H1 (cell line): ENCODE measurements around the gene CHST3. TPM values are rescaled to one million over a fixed set of nuclear protein-coding genes. Genes with fewer than 3 reads are reported as not detected.

Source experiments
- CTCF ChIA-PET: fragments of 300-600 bp; sonication (Branson Sonifier 250); formaldehyde crosslinking; loops from one replicate; lab custom pipeline; 2021; ENCODE audit not compliant: partially characterized antibody; lab: Charles Lee
- POLR2A ChIA-PET: fragments of 300-600 bp; sonication (Branson Sonifier 250); formaldehyde crosslinking; loops from one replicate; lab custom pipeline; 2021; ENCODE audit warnings: inconsistent platforms; ENCODE audit not compliant: partially characterized antibody; lab: Charles Lee
- DNase-seq, 2 experiments: peaks; one replicate each; pipeline versions ENCODE4 v3.0.0 to v3.0.0-alpha.2; 2010 to 2022; ENCODE audit warnings: low spot score in 2 of 2, low read depth in 1 of 2, mixed read lengths in 1 of 2
- FAIRE-seq: peaks from 2 replicates; lab custom pipeline; 2011; peaks lifted over from hg19 to GRCh38; lab: Jason Lieb, UNC
- H2AFZ ChIP-seq: 2 replicates; pipeline ENCODE4 v1.8.1; 2012; ENCODE audit warnings: low read length, inconsistent platforms
- H2AK5ac ChIP-seq: 2 replicates; pipeline ENCODE4 v1.6.1; 2013; ENCODE audit warnings: low read depth, low read length
- H2BK120ac ChIP-seq: replicated peaks from 2 replicates; pipeline ENCODE3; 2013; ENCODE audit warnings: low read depth, low read length, inconsistent platforms
- H2BK12ac ChIP-seq: 2 replicates; pipeline ENCODE4 v1.6.1; 2013; ENCODE audit warnings: low read depth, low read length
- H2BK15ac ChIP-seq: 2 replicates; pipeline ENCODE4 v1.6.1; 2013; ENCODE audit warnings: low read length
- H2BK20ac ChIP-seq: 2 replicates; pipeline ENCODE4 v1.6.1; 2013; ENCODE audit warnings: low read length
- H2BK5ac ChIP-seq: 2 replicates; pipeline ENCODE4 v1.6.1; 2013; ENCODE audit warnings: low read depth, low read length
- H3K14ac ChIP-seq: 2 replicates; pipeline ENCODE4 v1.6.1; 2013; ENCODE audit warnings: inconsistent platforms; ENCODE audit not compliant: insufficient read length
- H3K18ac ChIP-seq: 2 replicates; pipeline ENCODE4 v1.6.1; 2013; ENCODE audit warnings: low read length; ENCODE audit errors: extremely low read depth
- H3K23ac ChIP-seq: 2 replicates; pipeline ENCODE4 v1.6.1; 2013; ENCODE audit warnings: inconsistent platforms; ENCODE audit not compliant: insufficient read length
- H3K23me2 ChIP-seq: 2 replicates; pipeline ENCODE4 v1.6.1; 2013; ENCODE audit warnings: low read depth, low read length
- H3K27ac ChIP-seq: 2 replicates; pipeline ENCODE4 v1.6.1; 2011; ENCODE audit warnings: low read depth, low read length, inconsistent platforms
- H3K27me3 ChIP-seq, 4 experiments: replicated peaks in 1 of 4; 1 replicate in 1 of 4; 2 replicates in 3 of 4; pipeline versions ENCODE4 v1.6.1 to v1.8.1; 2011 to 2013; ENCODE audit warnings: low read length in 3 of 4, mild to moderate bottlenecking in 3 of 4, inconsistent platforms in 2 of 4, mixed read lengths in 2 of 4, moderate library complexity in 1 of 4; ENCODE audit not compliant: control insufficient read depth in 3 of 4, insufficient read depth in 3 of 4; ENCODE audit errors: extremely low read depth in 1 of 4
- H3K36me3 ChIP-seq, 4 experiments: 2 replicates each; pipeline versions ENCODE4 v1.6.1 to v1.8.1; 2011 to 2013; ENCODE audit warnings: mild to moderate bottlenecking in 4 of 4, low read length in 3 of 4, moderate library complexity in 2 of 4, control low read depth in 1 of 4, inconsistent platforms in 1 of 4; ENCODE audit not compliant: insufficient read depth in 4 of 4, control insufficient read depth in 2 of 4
- H3K4ac ChIP-seq: replicated peaks from 2 replicates; pipeline ENCODE3; 2013; ENCODE audit warnings: low read length, low read depth, mixed read lengths, inconsistent platforms; ENCODE audit not compliant: insufficient read length
- H3K4me1 ChIP-seq, 4 experiments: replicated peaks in 1 of 4; 1 replicate in 1 of 4; 2 replicates in 3 of 4; pipeline versions ENCODE4 v1.6.1 to v1.8.1; 2011 to 2013; ENCODE audit warnings: low read length in 3 of 4, inconsistent platforms in 2 of 4, mixed read lengths in 1 of 4; ENCODE audit not compliant: insufficient read depth in 4 of 4, control insufficient read depth in 3 of 4
- H3K4me2 ChIP-seq, 2 experiments: 2 replicates each; pipeline versions ENCODE4 v1.6.1 to v1.8.1; 2011 to 2013; ENCODE audit warnings: low read depth in 2 of 2, low read length in 2 of 2, control low read depth in 1 of 2, inconsistent platforms in 1 of 2, mild to moderate bottlenecking in 1 of 2; ENCODE audit not compliant: insufficient read depth in 1 of 2
- H3K4me3 ChIP-seq, 4 experiments: fragments of 200-600, 300-600 bp in 1 of 4; sonication (generic), shearing (Covaris generic), sonication (Bioruptor Twin) in 1 of 4; 2 replicates each; pipeline versions ENCODE4 v1.5.1 to v1.8.1; 2011 to 2016; ENCODE audit warnings: low read length in 4 of 4, low read depth in 3 of 4, control low read depth in 2 of 4, inconsistent platforms in 2 of 4, mild to moderate bottlenecking in 2 of 4, mixed read lengths in 1 of 4, moderate library complexity in 1 of 4; ENCODE audit not compliant: insufficient read depth in 2 of 4; ENCODE audit errors: extremely low read depth in 1 of 4
- H3K56ac ChIP-seq: replicated peaks from 2 replicates; pipeline ENCODE3; 2013; ENCODE audit warnings: low read depth, mild to moderate bottlenecking, mixed read lengths, low read length, inconsistent platforms; ENCODE audit not compliant: insufficient read length
- H3K79me1 ChIP-seq: 2 replicates; pipeline ENCODE4 v1.6.1; 2013; ENCODE audit warnings: low read depth, low read length, control low read depth
- H3K79me2 ChIP-seq, 2 experiments: 2 replicates each; pipeline versions ENCODE4 v1.6.1 to v1.8.1; 2012 to 2013; ENCODE audit warnings: low read length in 2 of 2, mild to moderate bottlenecking in 2 of 2, inconsistent platforms in 1 of 2; ENCODE audit not compliant: insufficient read depth in 2 of 2, control insufficient read depth in 1 of 2
- H3K9ac ChIP-seq, 4 experiments: replicated peaks in 1 of 4; 1 replicate in 1 of 4; 2 replicates in 3 of 4; pipeline versions ENCODE4 v1.6.1 to v1.8.1; 2011 to 2013; ENCODE audit warnings: low read depth in 3 of 4, low read length in 3 of 4, control low read depth in 2 of 4, mild to moderate bottlenecking in 2 of 4, moderate library complexity in 2 of 4, inconsistent platforms in 1 of 4; ENCODE audit errors: extremely low read depth in 1 of 4
- H3K9me3 ChIP-seq, 2 experiments: 2 replicates each; pipeline versions ENCODE4 v1.6.1 to v1.8.1; 2012 to 2013; ENCODE audit warnings: mild to moderate bottlenecking in 2 of 2, moderate library complexity in 2 of 2, control low read depth in 1 of 2, inconsistent platforms in 1 of 2, low read depth in 1 of 2, low read length in 1 of 2, mixed read lengths in 1 of 2; ENCODE audit not compliant: insufficient read depth in 2 of 2
- H4K20me1 ChIP-seq, 2 experiments: replicated peaks in 1 of 2; 2 replicates each; pipeline versions ENCODE3 to v1.8.1; 2011 to 2013; ENCODE audit warnings: inconsistent platforms in 2 of 2, low read length in 2 of 2, mild to moderate bottlenecking in 1 of 2; ENCODE audit not compliant: insufficient read depth in 2 of 2, control insufficient read depth in 1 of 2
- H4K5ac ChIP-seq: 2 replicates; pipeline ENCODE4 v1.6.1; 2013; ENCODE audit warnings: low read length, low read depth, mixed read lengths, inconsistent platforms; ENCODE audit not compliant: insufficient read length
- H4K8ac ChIP-seq: 2 replicates; pipeline ENCODE4 v1.8.0; 2013; ENCODE audit warnings: mild to moderate bottlenecking, moderate library complexity, low read length, inconsistent platforms; ENCODE audit not compliant: insufficient read depth; ENCODE audit errors: extremely low read depth
- H4K91ac ChIP-seq: replicated peaks from 2 replicates; pipeline ENCODE3; 2013; ENCODE audit warnings: low read length, mixed read lengths, inconsistent platforms; ENCODE audit not compliant: insufficient read length
- EZH2 ChIP-seq: fragments of 200-600 bp; sonication (generic); IDR thresholded peaks from 2 replicates; pipeline ENCODE4 v1.7.1; 2012; ENCODE audit warnings: low read depth, mild to moderate bottlenecking, moderate library complexity, low read length, inconsistent platforms; ENCODE audit not compliant: severe bottlenecking
- KDM5A ChIP-seq: fragments of 200-600 bp; IDR thresholded peaks from 2 replicates; pipeline ENCODE4 v1.7.1; 2012; ENCODE audit warnings: mild to moderate bottlenecking, low read length, inconsistent platforms, mixed read lengths
- RAD21 ChIP-seq, 2 experiments: IDR thresholded peaks in 1 of 2; conservative IDR thresholded peaks in 1 of 2; 2 replicates each; pipeline ENCODE4 v1.6.1; 2011; ENCODE audit warnings: low read depth in 2 of 2, low read length in 2 of 2, improper control_type of control experiment in 1 of 2, inconsistent platforms in 1 of 2, mild to moderate bottlenecking in 1 of 2, moderate library complexity in 1 of 2
- RNF2 ChIP-seq: fragments of 200-900, 300-1000 bp; sonication (generic); IDR thresholded peaks from 2 replicates; pipeline ENCODE4 v1.7.1; 2016; ENCODE audit warnings: borderline replicate concordance, low read depth, mild to moderate bottlenecking, antibody characterized with exemption, low read length; ENCODE audit not compliant: poor library complexity, severe bottlenecking; ENCODE audit errors: missing control alignments
- RXRA ChIP-seq: IDR thresholded peaks from 2 replicates; pipeline ENCODE4 v1.6.1; 2011; ENCODE audit warnings: low read depth, mild to moderate bottlenecking, low read length, moderate library complexity; ENCODE audit not compliant: insufficient read depth
- TAF1 ChIP-seq: IDR thresholded peaks from 2 replicates; pipeline ENCODE4 v1.6.1; 2011; ENCODE audit warnings: mild to moderate bottlenecking, low read depth, low read length
- TBP ChIP-seq: IDR thresholded peaks from 2 replicates; pipeline ENCODE4 v1.6.1; 2011; ENCODE audit warnings: low read depth, low read length, improper control_type of control experiment
- USF2 ChIP-seq: IDR thresholded peaks from 2 replicates; pipeline ENCODE4 v1.6.1; 2011; ENCODE audit warnings: low read length, improper control_type of control experiment
- WGBS, 2 experiments: shearing (Covaris generic) in 1 of 2; methylation state at CpG; one replicate each; pipeline versions ENCODE4 v1.1.6 to v1.1.7; 2013 to 2015; ENCODE audit warnings: low lambda C conversion rate in 2 of 2, mixed read lengths in 2 of 2, inconsistent platforms in 1 of 2, low coverage in 1 of 2, missing lambda C conversion rate in 1 of 2; ENCODE audit not compliant: insufficient replicate concordance in 2 of 2, insufficient coverage in 1 of 2, insufficient read length in 1 of 2; ENCODE audit errors: extremely low coverage in 1 of 2, missing lambda C conversion rate in 1 of 2; 5-methylcytosine and 5-hydroxymethylcytosine counted together
- polyA plus RNA-seq, 7 experiments: library from polyadenylated mRNA; depleted of rRNA in 3 of 7; stranded (reverse) in 5 of 7; unstranded in 2 of 7; fragments of >200 nt in 5 of 7; fragments of 200-250 nt in 2 of 7; gene quantifications; 1 replicate in 5 of 7; 2 replicates in 1 of 7; 4 replicates in 1 of 7; pipeline versions ENCODE4 v1.2.1 to v1.2.3, GENCODE V29; 2011 to 2013; ENCODE audit warnings: missing spikeins in 2 of 7, mixed read lengths in 2 of 7
- total RNA-seq: library from RNA; stranded (reverse); fragmentation: NEBNext Ultra II Directional; extraction: Animal tissue kit (Norgen Biotek cat#: 25700); gene quantifications from 2 replicates; pipeline ENCODE4 v1.2.1, GENCODE V29; 2021

Gene CHST3
- total and polyA plus RNA-seq, 2 of the 8 experiments (the other 6 are each of a cell fraction or from before 2014, with no cell fraction given), result 2.0 to 5.8 TPM

DNA sequence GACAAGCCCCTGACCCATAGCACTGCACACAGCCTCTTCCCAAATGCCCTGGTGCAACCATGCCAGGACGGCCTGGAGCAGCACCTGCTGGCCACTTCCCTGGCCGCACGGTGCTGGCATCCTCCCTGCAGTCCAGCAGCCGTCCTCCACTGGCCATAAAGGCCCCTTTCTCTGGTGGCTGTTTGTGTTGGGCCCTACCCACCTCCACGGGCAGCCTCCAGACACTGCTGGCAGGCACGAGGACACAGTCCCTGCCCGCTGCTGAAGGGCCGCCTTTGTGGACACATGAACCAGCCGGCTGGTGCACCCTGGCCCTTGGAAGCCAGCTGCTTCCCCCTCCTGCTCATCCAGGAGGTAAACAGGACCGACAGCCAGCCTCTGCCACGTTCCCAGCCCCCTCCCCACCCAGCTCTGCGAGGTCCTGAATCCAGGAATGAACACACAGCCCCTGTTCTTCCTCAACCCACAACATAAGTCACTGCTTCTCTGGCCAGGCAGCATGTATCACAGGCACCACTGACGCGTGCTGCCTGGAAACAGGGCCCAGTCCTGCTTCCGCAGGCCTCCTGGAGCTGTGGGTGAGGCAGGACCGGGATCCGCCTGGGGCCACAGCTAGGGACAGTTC is 80.3 kb downstream of the CHST3 start:
- no peak overlapping the region for H3K56ac ChIP-seq
- H3K4me1 ChIP-seq, result peaks cover 0 to 6% (median 0%) of the 10 kb centered on the region in 4 experiments; a peak in 3 of 7 replicates
- no peak overlapping the region for H2BK120ac ChIP-seq
- no peak overlapping the region for H3K4me3 ChIP-seq
- H3K79me1 ChIP-seq, result no peaks in the 10 kb centered on the region
- H3K79me2 ChIP-seq, result no peaks in the 10 kb centered on the region
- H3K36me3 ChIP-seq, result no peaks in the 10 kb centered on the region
- no peak overlapping the region for H4K91ac ChIP-seq
- H2BK20ac ChIP-seq, result no peak overlapping the region
- H3K23me2 ChIP-seq, result no peaks in the 10 kb centered on the region
- CTCF ChIA-PET, result interaction anchor here (0.6 to 9.8 kb wide), 25 partner anchors 9 to 284 kb away, joined by 3 to 100 read pairs (median 4); no protein-coding TSS in a partner anchor
- H3K14ac ChIP-seq, result no peak overlapping the region
- POLR2A ChIA-PET, result interaction anchor here (0.6 to 1.2 kb wide), 4 partner anchors 12 to 193 kb away, joined by 3 to 4 read pairs (median 4); no protein-coding TSS in a partner anchor
- 0 out of 4 replicates have a peak, but pooled peaks cover 0 to 1% of the 10 kb centered on the region in 2 experiments for H3K9me3 ChIP-seq
- H2BK15ac ChIP-seq, result no peak overlapping the region
- 83% methylated on average over 16 of the region's 17 CpGs; no CpG with 5 or more reads in 1 of the 2 experiments for WGBS, 2 experiments
- peak overlapping the region; percentile 81; the same call in 1 of the 2 replicates for H4K8ac ChIP-seq
- peak overlapping the region; percentile 29; the same call in 1 of the 2 replicates for H2AFZ ChIP-seq
- DNase-seq (no peak), FAIRE-seq (no peak)
- no peak overlapping the region for H3K9ac ChIP-seq
- H4K5ac ChIP-seq, result no peak overlapping the region
- no peak overlapping the region for H3K4ac ChIP-seq
- no peak overlapping the region for H3K4me2 ChIP-seq
- H2BK5ac ChIP-seq, result peak overlapping the region; percentile 44; the same call in 1 of the 2 replicates
- H3K27ac ChIP-seq, result no peak overlapping the region
- H2BK12ac ChIP-seq, result peak overlapping the region; percentile 39; the same call in 1 of the 2 replicates
- H2AK5ac ChIP-seq, result no peak overlapping the region
- no peak overlapping the region for H3K18ac ChIP-seq
- no peak overlapping the region for H3K23ac ChIP-seq
- H3K27me3 ChIP-seq, result no peaks in the 10 kb centered on the region
- H4K20me1 ChIP-seq, result peaks cover 0 to 2% of the 10 kb centered on the region in 2 experiments
- TF ChIP-seq TBP, result no peak
- no peak for TF ChIP-seq USF2
- no peak for TF ChIP-seq RNF2
- no peak for TF ChIP-seq RXRA
- TF ChIP-seq KDM5A, result no peak
- no peak for TF ChIP-seq TAF1
- peak; percentile 39 to 54 for TF ChIP-seq RAD21 (IDR thresholded peaks at IDR 0.05 in 1 of 2, conservative IDR thresholded peaks at IDR 0.05 in 1 of 2; ENCODE audit: low read depth in 2 of 2, low read length in 2 of 2)
- no peak for TF ChIP-seq EZH2
